DMS53 (cell line): Measurements from ENCODE around the gene CCDC116.
"Not testable (repeated sequence)": the region's sequence is repeated elsewhere in the genome, so short reads cannot be mapped to it uniquely, and the experiment has no call there.

ENCODE experiments used
- DNase-seq: peaks from one replicate; lab custom pipeline; 2025; lab: John Stamatoyannopoulos, UW

Gene CCDC116

DNA sequence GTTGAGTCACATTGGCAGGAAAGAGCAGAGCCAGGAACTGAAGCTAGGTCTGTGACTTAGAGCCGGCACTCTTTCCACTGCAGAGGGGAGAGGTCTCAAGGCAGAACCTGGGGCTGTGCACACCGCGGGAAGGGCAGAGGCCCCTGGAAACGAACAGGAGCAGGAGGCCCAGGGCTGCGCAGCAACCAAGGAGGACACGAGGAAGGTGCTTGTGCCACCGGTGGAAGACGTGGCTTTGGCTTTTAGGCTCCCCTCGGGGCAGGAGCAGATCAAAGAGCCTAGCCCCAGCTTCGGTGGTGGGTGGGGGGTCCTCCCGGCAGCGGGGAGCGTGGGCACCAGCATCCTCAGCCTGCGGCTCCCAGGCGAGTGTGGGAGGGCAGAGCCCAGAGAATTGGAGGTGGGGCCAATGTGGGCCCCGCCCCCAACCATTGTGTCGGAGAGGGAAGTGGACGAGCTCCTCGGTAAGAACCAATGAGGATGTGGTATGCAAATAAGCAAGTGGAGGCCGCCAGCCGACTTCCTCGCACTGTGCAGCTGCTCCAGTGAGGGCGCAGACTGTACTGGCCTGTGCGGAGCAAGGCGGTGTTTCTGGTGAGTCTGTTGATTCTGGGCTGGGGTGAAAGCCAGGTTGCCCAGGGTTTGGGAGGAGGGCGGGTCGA lies at the start of gene CCDC116:
CCDC116 (plus strand) TSS at position 524 of the 659 bp plus-strand sequence. CDS start 422 bp downstream, outside the sequence.
- DNase-seq: peak; percentile 16

DNA sequence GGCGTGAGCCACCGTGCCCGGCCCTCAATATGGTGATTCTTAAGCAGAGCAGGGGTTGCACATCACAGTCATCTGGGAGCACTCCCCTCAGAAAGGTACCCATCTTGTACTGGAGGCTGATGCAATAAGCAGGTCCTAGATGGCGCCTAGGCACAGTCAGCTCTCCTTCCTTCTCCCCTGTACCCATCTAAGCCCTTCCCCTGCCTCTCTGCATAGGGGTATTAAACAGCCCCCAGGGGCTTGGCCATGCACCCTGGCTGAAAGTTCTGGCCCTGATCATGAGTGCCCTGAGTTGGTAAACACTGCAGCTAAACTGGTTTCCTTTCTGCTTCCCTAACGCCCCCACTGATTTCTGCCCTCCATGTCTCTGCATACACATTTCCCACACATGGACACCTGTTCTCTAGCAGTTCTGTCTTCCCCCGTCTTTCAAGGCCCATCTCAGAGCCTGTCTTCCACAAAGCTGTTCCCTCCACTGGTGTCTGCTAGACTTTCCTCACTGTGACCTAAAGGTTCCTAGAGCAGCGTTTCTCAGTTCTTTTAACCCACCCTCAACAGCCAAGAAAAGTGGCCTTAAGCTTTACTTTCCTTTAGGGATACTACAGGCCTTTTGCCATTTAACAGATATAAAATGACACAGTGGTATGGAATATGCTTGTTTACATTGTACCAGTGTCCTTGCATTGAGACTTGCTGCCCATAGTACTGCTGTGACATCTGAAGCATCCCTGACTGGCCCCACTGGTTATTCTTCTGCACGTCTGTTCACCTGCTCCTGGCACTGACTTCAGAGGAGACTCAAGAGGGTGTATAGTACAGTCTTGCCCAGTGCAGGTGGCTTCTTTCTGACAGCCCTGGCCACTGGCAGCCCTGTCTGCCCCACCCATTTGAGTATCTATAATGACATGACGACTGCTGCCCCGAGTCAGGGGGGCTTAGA lies 49.5 kb upstream of the CCDC116 start:
- DNase-seq: peak; percentile 32

DNA sequence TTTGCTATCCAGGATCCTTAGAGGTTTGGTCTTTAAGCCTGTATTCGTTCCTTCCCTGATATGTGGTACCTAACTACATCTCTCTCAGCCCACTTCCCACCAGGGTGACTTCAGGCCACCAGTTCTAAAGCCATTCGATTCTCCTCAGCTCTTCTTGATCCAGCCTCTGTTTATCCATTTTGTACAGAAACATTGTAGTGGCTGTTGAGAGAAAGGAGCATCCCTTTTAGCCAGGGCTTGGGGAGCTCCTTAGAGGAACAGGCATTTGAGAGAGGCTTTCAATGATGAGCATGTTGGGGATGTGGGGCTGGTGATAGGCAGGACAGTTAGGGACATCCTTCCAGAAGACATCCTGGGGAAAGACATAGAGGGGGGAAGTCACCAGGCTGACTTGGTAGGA lies 47.2 kb upstream of the CCDC116 start:
- no peak for DNase-seq

DNA sequence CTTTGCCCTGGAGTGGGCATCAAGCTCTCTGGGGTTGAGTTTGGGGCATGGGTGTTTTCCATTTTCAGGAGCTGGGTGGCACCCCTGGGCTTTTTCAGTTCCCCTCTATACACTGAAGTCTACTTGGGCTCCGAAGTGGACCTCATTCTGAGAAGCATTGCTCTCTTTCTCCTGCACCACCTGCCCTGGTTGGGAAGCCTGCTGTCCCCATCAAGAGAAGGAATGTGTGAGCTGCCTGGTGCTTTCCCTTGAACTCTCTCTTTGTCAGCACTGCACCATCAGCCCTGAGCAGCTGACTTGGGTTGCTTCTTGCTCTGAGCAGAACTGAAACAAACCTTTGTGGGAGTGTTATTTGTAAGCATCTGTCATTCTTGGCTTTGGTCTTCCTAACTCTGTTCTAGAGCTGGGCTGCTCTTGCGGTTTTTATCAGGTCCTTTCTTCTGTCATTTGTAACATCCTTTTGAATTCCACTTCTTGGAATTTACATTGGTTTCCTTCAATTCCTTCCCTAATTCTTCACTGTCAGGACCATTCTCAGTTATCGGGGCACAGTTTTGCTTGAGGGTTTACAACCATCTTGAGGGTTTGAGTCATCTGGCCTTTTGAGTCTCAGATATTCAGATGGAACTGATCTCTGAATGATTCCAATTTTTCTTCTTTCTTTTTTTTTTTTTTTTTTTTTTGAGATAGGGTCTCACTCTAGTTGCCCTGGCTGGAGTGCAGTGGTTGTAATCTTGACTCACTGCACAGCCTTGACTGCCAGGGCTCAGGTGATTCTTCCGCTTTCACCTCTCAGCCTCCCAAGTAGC lies 44.6 kb upstream of the CCDC116 start:
- DNase-seq: no peak

GRCh38 chr22:21589396-21589795 lies 43.2 kb upstream of the CCDC116 start:
- no peak for DNase-seq

DNA sequence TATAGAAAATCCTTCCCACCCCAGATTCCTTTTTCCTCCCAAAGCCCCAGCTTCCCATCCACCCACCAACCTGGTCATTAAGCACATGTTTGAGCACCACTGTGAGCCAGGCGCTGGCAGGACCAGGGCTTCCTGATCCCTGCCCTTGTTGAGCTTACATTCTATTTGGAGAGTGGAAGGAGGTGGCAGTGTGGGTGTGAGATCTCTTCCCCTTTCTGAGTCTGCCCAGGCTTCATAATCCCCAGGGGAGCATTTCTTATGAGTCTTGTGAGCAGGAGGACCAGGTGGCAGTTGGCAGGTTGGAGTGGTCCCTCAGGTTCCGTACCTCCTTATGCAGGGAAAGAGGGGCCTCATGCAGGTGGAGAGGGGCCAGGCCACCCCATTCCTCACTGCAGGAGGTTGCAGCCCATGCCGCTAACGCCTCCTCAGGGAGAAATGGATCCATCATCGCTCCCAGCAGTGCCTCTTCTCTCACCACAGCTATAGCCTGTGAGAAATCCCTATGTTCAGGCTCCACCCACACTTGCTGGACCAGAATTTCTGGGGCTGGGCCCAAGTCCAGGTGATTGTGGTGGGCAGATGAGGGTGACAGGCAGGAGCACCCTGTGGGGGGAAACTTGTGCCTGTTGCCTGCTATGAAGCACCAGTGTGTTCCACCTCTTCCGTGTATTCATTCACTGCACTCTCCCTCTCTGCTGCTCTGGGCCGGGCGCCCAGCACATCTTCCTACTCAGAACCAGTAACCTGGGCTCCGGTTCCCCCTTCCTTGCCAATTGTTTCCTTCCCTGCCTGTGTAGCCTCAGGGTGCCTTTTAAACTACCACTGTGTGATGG lies 41.5 kb upstream of the CCDC116 start:
- DNase-seq: no peak

GRCh38 chr22:21591695-21592094 lies 40.9 kb upstream of the CCDC116 start:
- no peak for DNase-seq

DNA sequence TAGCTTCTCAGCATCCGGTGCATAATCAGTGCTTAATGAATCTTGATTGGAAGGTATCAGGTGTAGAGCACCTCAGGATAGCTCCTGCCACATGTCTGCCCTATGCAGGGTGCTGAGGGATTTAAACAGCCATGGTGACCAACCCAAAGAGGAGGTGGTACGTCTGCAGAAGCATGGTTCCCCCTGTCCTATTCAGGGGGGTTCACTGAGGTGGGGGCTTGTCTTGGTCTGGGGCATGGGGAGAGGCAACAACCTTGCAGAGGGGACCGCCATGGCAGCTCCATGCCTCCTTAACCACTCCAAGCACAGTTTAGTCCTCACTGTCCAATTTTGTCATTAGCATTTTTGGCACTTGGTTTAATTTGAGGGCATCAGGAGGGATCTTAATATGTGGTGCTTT lies 40.1 kb upstream of the CCDC116 start:
- no peak for DNase-seq

- peak; percentile 6 for DNase-seq
Measured at GRCh38 chr22:21593406-21594232, 38.9 kb upstream of the CCDC116 start.

- no peak for DNase-seq
Measured at GRCh38 chr22:21594865-21595452, 37.6 kb upstream of the CCDC116 start.

GRCh38 chr22:21596356-21597135 lies 36.0 kb upstream of the CCDC116 start:
- not testable (repeated sequence) for DNase-seq

GRCh38 chr22:21598302-21598701 lies 34.3 kb upstream of the CCDC116 start:
- no peak for DNase-seq

DNA sequence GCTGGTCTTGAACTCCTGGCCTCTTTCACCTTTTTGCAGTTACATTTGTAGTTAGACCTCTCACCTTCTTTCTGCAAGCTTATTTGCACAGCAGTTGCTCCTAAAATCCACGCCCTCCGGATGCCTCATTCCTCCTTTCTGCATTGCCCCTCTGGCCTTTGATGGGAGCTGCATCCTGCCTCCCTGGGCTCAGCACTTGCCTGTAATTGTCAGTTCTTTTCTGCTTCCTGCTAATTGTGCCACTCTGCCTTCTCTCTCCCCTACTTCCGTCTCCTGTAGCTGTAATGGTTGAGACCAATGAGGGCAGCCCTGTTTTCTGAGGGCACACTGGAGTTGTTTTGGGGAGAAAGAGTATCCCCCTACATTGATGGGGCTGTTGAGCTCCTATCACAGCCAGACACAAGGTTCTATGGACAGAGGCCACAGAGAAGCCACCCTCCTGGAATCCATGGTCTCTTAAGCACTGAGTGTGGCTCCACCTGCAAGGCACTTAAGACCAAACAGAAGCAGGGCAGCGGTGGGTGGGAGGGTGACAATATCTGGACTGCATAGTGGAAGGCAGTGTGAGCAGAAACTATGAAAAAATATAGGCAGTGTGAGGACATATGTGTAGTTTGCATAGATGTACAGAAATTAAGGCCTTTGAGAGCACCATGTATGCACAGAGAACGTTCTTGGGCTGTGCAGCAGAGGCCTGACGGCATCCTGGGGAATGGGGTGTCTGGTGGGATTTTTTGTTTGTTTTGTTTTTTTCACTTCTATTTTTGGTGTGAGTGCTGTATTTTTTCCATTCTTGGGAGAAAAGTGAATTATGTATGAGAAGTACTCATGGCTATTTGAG lies 33.3 kb upstream of the CCDC116 start:
- DNase-seq: no peak

DNA sequence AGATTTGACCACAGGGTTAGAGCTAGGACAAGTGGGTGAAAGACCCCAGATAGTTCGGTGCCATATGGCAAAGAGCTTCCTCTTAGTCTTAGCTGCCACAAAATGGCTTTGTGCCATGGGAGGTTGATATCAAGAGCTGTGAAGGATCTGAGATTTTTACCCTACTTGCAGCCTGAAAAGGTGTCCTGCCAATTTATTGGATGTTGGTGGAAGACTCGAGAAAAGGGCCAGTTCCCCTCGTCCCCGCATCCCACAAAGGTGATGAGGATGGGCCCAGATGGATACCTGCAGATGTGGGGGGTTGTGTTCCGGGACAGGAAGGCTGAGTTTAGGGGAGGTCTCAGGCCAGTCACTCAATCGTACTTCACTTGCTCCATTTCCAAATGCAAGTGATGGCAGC lies 30.0 kb upstream of the CCDC116 start:
- DNase-seq: no peak

- no peak for DNase-seq
Measured at GRCh38 chr22:21603973-21604372, 28.6 kb upstream of the CCDC116 start.

DNA sequence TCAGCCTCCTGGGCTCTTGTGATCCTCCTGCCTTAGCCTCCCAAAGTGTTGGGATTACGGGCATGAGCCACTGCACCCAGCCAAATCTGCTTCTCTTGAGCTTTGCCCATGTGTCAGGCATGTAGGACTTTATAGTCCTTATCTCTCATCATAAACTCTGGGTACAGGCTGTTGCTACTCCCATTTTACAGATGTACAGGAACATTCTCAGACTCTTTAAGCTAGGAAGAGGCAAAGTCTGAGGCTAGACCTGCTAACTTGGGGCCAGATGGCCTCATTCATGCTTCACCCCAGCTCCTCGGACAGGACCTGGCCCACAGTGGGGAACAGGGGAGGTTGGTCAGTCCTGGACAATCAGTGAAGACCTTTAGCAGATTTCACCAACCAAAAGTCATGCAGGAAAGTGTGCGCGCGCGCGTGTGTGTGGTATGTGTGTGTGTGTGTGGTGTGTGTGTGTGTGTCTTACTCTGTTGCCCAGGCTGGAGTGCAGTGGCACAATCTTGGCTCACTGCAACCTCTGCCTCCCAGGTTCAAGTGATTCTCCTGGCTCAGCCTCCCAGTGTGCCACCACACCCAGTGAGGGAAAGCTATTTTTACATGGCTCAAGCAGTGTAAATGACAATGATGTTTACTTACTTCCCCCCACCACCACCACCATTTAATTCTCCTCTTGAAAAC lies 26.5 kb upstream of the CCDC116 start:
- no peak for DNase-seq

DNA sequence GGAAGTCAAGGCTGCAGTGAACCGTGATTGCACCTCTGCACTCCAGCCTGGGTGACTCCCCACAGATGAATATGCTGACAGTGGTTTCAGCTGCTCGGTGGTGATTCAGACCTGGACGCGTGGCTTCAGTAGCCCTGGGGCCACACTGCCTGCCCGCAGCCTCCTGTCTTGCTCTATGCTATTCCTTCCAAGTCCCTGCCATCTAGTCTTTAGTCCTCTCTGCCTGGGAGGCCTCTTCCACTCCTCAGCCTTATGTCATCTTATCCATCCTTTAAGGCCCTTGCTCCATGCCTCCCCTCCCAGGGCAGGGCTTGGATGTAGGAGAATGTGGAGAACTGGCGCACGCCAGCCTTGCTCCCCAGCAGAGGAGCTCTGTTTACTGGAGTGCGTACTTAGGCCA lies 25.8 kb upstream of the CCDC116 start:
- DNase-seq: no peak
